Cerebellar nuclear complex (tissue), 1 donor: ENCODE measurements around the gene ABCA13.

Experiments used
- DNase-seq, 2 experiments: peaks; one replicate each; lab custom pipeline; 2025; lab: John Stamatoyannopoulos, UW

Gene ABCA13

GRCh38 chr7:48428091-48428684, 256.9 kb downstream of the ABCA13 start:
- DNase-seq, result no peak

- no peak for DNase-seq
Measured at GRCh38 chr7:48429117-48429516, 257.9 kb downstream of the ABCA13 start.

- no peak for DNase-seq
Measured at GRCh38 chr7:48438206-48438605, 266.9 kb downstream of the ABCA13 start.

- no peak for DNase-seq
Measured at GRCh38 chr7:48441848-48442492, 270.7 kb downstream of the ABCA13 start.

- DNase-seq, result no peak
Measured at GRCh38 chr7:48443051-48443450, 271.8 kb downstream of the ABCA13 start.

GRCh38 chr7:48446721-48447120, 275.5 kb downstream of the ABCA13 start:
- no peak for DNase-seq

GRCh38 chr7:48452218-48452617, 281.0 kb downstream of the ABCA13 start:
- no peak for DNase-seq

GRCh38 chr7:48454750-48455192, 283.5 kb downstream of the ABCA13 start:
- no peak for DNase-seq

- DNase-seq, result no peak
Measured at GRCh38 chr7:48455363-48455762, 284.1 kb downstream of the ABCA13 start.

GRCh38 chr7:48458701-48459524, 287.7 kb downstream of the ABCA13 start:
- no peak for DNase-seq

- DNase-seq, result no peak
Measured at GRCh38 chr7:48466713-48467112, 295.5 kb downstream of the ABCA13 start.

GRCh38 chr7:48471196-48471595, 299.9 kb downstream of the ABCA13 start:
- DNase-seq, result no peak

GRCh38 chr7:48472640-48473039, 301.4 kb downstream of the ABCA13 start:
- no peak for DNase-seq

- no peak for DNase-seq
Measured at GRCh38 chr7:48473205-48473865, 302.1 kb downstream of the ABCA13 start.

GRCh38 chr7:48481235-48481634, 310.0 kb downstream of the ABCA13 start:
- DNase-seq, result no peak

- no peak for DNase-seq
Measured at GRCh38 chr7:48497521-48497920, 326.3 kb downstream of the ABCA13 start.

- DNase-seq, result no peak
Measured at GRCh38 chr7:48502021-48502420, 330.8 kb downstream of the ABCA13 start.

GRCh38 chr7:48505051-48505450, 333.8 kb downstream of the ABCA13 start:
- DNase-seq, result no peak

- DNase-seq, result no peak
Measured at GRCh38 chr7:48505466-48505865, 334.2 kb downstream of the ABCA13 start.

- no peak for DNase-seq
Measured at GRCh38 chr7:48506569-48506968, 335.3 kb downstream of the ABCA13 start.

- no peak for DNase-seq
Measured at GRCh38 chr7:48511080-48511479, 339.8 kb downstream of the ABCA13 start.

- DNase-seq, result no peak
Measured at GRCh38 chr7:48512892-48513291, 341.6 kb downstream of the ABCA13 start.
